Panc1 (cell line): ENCODE measurements around the gene NDUFV2.

Source experiments
- POLR2AphosphoS5 ChIP-seq: IDR thresholded peaks from 2 replicates; pipeline ENCODE4 v1.6.1; 2012; ENCODE audit warnings: mild to moderate bottlenecking, low read depth, low read length, moderate library complexity
- TF ChIP-seq, protein P1 (sequence below): fragments of 450-650 bp; IDR thresholded peaks from 2 replicates; pipeline ENCODE4 v1.5.1; 2017; ENCODE audit warnings: mild to moderate bottlenecking
- TF ChIP-seq, protein P2 (sequence below), 2 experiments: IDR thresholded peaks; 2 replicates each; pipeline ENCODE4 v1.6.1; 2011 to 2012; ENCODE audit warnings: low read depth in 2 of 2, control low read depth in 1 of 2, low read length in 1 of 2, mild to moderate bottlenecking in 1 of 2, moderate library complexity in 1 of 2; ENCODE audit not compliant: insufficient read depth in 1 of 2

DNA sequence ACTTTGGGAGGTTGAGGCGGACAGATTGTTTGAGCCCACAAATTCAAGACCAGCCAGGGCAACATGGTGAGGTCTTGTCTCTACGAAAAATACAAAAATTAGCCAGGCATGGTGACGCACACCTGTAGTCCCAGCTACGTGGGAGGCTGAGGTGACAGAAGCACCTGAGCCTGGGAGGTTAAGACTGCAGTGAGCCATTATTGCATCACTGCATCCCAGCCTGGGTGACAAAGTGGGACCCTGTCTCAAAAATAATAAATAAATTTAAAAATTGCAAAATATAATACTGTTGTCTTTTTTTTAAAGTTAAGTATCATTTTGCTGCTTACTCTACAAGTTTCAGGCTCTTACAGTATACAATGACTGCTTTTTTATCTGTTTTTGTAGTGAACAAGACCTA lies 30.1 kb downstream of the NDUFV2 start:
- no peak for TF ChIP-seq POLR2AphosphoS5
- TF ChIP-seq, protein P1, sequence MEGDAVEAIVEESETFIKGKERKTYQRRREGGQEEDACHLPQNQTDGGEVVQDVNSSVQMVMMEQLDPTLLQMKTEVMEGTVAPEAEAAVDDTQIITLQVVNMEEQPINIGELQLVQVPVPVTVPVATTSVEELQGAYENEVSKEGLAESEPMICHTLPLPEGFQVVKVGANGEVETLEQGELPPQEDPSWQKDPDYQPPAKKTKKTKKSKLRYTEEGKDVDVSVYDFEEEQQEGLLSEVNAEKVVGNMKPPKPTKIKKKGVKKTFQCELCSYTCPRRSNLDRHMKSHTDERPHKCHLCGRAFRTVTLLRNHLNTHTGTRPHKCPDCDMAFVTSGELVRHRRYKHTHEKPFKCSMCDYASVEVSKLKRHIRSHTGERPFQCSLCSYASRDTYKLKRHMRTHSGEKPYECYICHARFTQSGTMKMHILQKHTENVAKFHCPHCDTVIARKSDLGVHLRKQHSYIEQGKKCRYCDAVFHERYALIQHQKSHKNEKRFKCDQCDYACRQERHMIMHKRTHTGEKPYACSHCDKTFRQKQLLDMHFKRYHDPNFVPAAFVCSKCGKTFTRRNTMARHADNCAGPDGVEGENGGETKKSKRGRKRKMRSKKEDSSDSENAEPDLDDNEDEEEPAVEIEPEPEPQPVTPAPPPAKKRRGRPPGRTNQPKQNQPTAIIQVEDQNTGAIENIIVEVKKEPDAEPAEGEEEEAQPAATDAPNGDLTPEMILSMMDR, result no peak
- TF ChIP-seq, protein P2, sequence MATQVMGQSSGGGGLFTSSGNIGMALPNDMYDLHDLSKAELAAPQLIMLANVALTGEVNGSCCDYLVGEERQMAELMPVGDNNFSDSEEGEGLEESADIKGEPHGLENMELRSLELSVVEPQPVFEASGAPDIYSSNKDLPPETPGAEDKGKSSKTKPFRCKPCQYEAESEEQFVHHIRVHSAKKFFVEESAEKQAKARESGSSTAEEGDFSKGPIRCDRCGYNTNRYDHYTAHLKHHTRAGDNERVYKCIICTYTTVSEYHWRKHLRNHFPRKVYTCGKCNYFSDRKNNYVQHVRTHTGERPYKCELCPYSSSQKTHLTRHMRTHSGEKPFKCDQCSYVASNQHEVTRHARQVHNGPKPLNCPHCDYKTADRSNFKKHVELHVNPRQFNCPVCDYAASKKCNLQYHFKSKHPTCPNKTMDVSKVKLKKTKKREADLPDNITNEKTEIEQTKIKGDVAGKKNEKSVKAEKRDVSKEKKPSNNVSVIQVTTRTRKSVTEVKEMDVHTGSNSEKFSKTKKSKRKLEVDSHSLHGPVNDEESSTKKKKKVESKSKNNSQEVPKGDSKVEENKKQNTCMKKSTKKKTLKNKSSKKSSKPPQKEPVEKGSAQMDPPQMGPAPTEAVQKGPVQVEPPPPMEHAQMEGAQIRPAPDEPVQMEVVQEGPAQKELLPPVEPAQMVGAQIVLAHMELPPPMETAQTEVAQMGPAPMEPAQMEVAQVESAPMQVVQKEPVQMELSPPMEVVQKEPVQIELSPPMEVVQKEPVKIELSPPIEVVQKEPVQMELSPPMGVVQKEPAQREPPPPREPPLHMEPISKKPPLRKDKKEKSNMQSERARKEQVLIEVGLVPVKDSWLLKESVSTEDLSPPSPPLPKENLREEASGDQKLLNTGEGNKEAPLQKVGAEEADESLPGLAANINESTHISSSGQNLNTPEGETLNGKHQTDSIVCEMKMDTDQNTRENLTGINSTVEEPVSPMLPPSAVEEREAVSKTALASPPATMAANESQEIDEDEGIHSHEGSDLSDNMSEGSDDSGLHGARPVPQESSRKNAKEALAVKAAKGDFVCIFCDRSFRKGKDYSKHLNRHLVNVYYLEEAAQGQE (IDR thresholded peaks at IDR 0.05; ENCODE audit: insufficient read depth in 1 of 2, low read depth in 2 of 2, low read length in 1 of 2), result no peak
